A549 (cell line): ENCODE data around the gene MIPOL1. TPM values are rescaled to one million over a fixed set of nuclear protein-coding genes. Genes with fewer than 3 reads are reported as not detected.

ENCODE experiments used
- ATAC-seq, 2 experiments: fragments of 200-7000 bp in 1 of 2; fragments of >200 bp in 1 of 2; cut with Nextera tagmentation in 1 of 2; cut with Tn5 transposase in 1 of 2; 3 replicates each; pipeline versions ENCODE4 v1.8.0 to v1.9.1; 2018 to 2020; ENCODE audit warnings: mild to moderate bottlenecking in 1 of 2, moderate library complexity in 1 of 2
- CTCF ChIA-PET: fragments of 300-600 bp; sonication (Branson Sonifier 250); formaldehyde crosslinking; extraction: SDS; loops from one replicate; lab custom pipeline; 2021; ENCODE audit warnings: antibody characterized with exemption, inconsistent platforms; lab: Yijun Ruan, JAX
- POLR2A ChIA-PET: fragments of 350-600 bp; formaldehyde crosslinking; extraction: SDS; loops from one replicate; lab custom pipeline; 2021; ENCODE audit warnings: antibody characterized with exemption, inconsistent platforms; lab: Yijun Ruan, JAX
- DNase-seq, 2 experiments: peaks; one replicate each; pipeline versions ENCODE4 v3.0.0 to v3.0.0-alpha.2; 2011 to 2016; ENCODE audit warnings: low read depth in 1 of 2, low spot score in 1 of 2
- FAIRE-seq: peaks from 2 replicates; lab custom pipeline; 2011; peaks lifted over from hg19 to GRCh38; lab: Jason Lieb, UNC
- H3K27ac ChIP-seq, 2 experiments: fragments of >200 bp; sonication (Bioruptor Twin); formaldehyde crosslinking; 3 replicates each; pipeline ENCODE4 v1.5.1; 2016 to 2017
- H3K4me1 ChIP-seq: fragments of >200 bp; sonication (Bioruptor Twin); formaldehyde crosslinking; 3 replicates; pipeline ENCODE4 v1.6.1; 2016
- H3K4me2 ChIP-seq: fragments of >200 bp; sonication (Bioruptor Twin); formaldehyde crosslinking; 3 replicates; pipeline ENCODE4 v1.6.1; 2016
- H3K4me3 ChIP-seq: fragments of >200 bp; sonication (Bioruptor Twin); formaldehyde crosslinking; 3 replicates; pipeline ENCODE4 v1.5.1; 2016
- H3K9me3 ChIP-seq: fragments of >200 bp; sonication (Bioruptor Twin); formaldehyde crosslinking; 3 replicates; pipeline ENCODE4 v1.6.1; 2016
- BHLHE40 ChIP-seq: IDR thresholded peaks from 2 replicates; pipeline ENCODE4 v1.6.1; 2012; ENCODE audit warnings: low read depth, low read length, inconsistent platforms
- CBX8 ChIP-seq: fragments of 200-600 bp; sonication (generic); IDR thresholded peaks from 2 replicates; pipeline ENCODE4 v1.6.1; 2016
- CEBPB ChIP-seq, 2 experiments: fragments of >200 bp in 1 of 2; sonication (Bioruptor Twin) in 1 of 2; formaldehyde crosslinking in 1 of 2; IDR thresholded peaks; 2 replicates each; pipeline ENCODE4 v1.6.1; 2012 to 2016
- CHD4 ChIP-seq: fragments of 200-600 bp; sonication (generic); IDR thresholded peaks from 2 replicates; pipeline ENCODE4 v1.6.1; 2016; ENCODE audit warnings: antibody characterized with exemption, mild to moderate bottlenecking, borderline replicate concordance
- E2F6 ChIP-seq: IDR thresholded peaks from 2 replicates; pipeline ENCODE4 v1.6.1; 2012; ENCODE audit warnings: low read depth, borderline replicate concordance
- EHMT2 ChIP-seq: fragments of 200-600 bp; sonication (generic); IDR thresholded peaks from 2 replicates; pipeline ENCODE4 v1.6.1; 2016; ENCODE audit warnings: antibody characterized with exemption, low read depth, mild to moderate bottlenecking, moderate library complexity
- ELK1 ChIP-seq: fragments of 150-350 bp; IDR thresholded peaks from 2 replicates; pipeline ENCODE4 v1.6.1; 2014; ENCODE audit warnings: low read depth, mild to moderate bottlenecking, low read length
- ESRRA ChIP-seq: fragments of 150-350 bp; IDR thresholded peaks from 2 replicates; pipeline ENCODE4 v1.6.1; 2014; ENCODE audit warnings: mild to moderate bottlenecking, low read length, borderline replicate concordance
- FOSB ChIP-seq: fragments of 250-450 bp; sonication (Bioruptor Pico); IDR thresholded peaks from 2 replicates; pipeline ENCODE4 v1.5.0; 2020; ENCODE audit warnings: mild to moderate bottlenecking, moderate library complexity
- FOSL2 ChIP-seq, 2 experiments: fragments of 450-650 bp in 1 of 2; fragments of >200 bp in 1 of 2; sonication (Bioruptor Twin) in 1 of 2; formaldehyde crosslinking; IDR thresholded peaks; 2 replicates each; pipeline versions ENCODE4 v1.5.0 to v1.6.1; 2016 to 2020; ENCODE audit warnings: mild to moderate bottlenecking in 1 of 2, moderate library complexity in 1 of 2
- HDAC2 ChIP-seq: fragments of 200-600 bp; sonication (generic); IDR thresholded peaks from 2 replicates; pipeline ENCODE4 v1.6.1; 2016
- HES2 ChIP-seq: fragments of >200 bp; sonication (Bioruptor Twin); formaldehyde crosslinking; IDR thresholded peaks from 2 replicates; pipeline ENCODE4 v1.6.1; 2016
- HOXB13 ChIP-seq: fragments of 250-450 bp; sonication (Bioruptor Pico); IDR thresholded peaks from 2 replicates; pipeline ENCODE4 v1.5.0; 2020; ENCODE audit warnings: low read depth, mild to moderate bottlenecking, moderate library complexity
- JUNB ChIP-seq: fragments of >200 bp; sonication (Bioruptor Twin); formaldehyde crosslinking; IDR thresholded peaks from 2 replicates; pipeline ENCODE4 v1.6.1; 2016
- MAFK ChIP-seq: fragments of 450-650 bp; IDR thresholded peaks from 2 replicates; pipeline ENCODE4 v1.6.1; 2014; ENCODE audit not compliant: partially characterized antibody
- NR3C1 ChIP-seq: fragments of >200 bp; sonication (Bioruptor Twin); formaldehyde crosslinking; IDR thresholded peaks from 3 replicates; pipeline ENCODE4 v1.6.1; 2017
- PBX3 ChIP-seq: IDR thresholded peaks from 2 replicates; pipeline ENCODE4 v1.6.1; 2012
- POLR2AphosphoS2 ChIP-seq: conservative IDR thresholded peaks from 2 replicates; pipeline ENCODE4 v1.6.1; 2012; ENCODE audit warnings: low read length, improper control_type of control experiment, inconsistent platforms
- RAD21 ChIP-seq, 2 experiments: fragments of >200 bp in 1 of 2; sonication (Bioruptor Twin) in 1 of 2; formaldehyde crosslinking in 1 of 2; IDR thresholded peaks in 1 of 2; conservative IDR thresholded peaks in 1 of 2; 2 replicates in 1 of 2; 3 replicates in 1 of 2; pipeline ENCODE4 v1.6.1; 2012 to 2018; ENCODE audit warnings: inconsistent platforms in 1 of 2
- RARB ChIP-seq: fragments of 250-450 bp; sonication (Bioruptor Pico); IDR thresholded peaks from 2 replicates; pipeline ENCODE4 v1.8.0; 2021; ENCODE audit warnings: mild to moderate bottlenecking, moderate library complexity
- RCOR1 ChIP-seq: fragments of 150-350 bp; IDR thresholded peaks from 2 replicates; pipeline ENCODE4 v1.6.1; 2014; ENCODE audit warnings: antibody characterized with exemption, low read length, low read depth
- RFX5 ChIP-seq: fragments of 450-650 bp; IDR thresholded peaks from 2 replicates; pipeline ENCODE4 v1.7.1; 2014; ENCODE audit warnings: antibody characterized with exemption, mild to moderate bottlenecking, moderate library complexity
- RNF2 ChIP-seq: fragments of 200-600 bp; sonication (generic); IDR thresholded peaks from 2 replicates; pipeline ENCODE4 v1.6.1; 2016; ENCODE audit warnings: low read depth, mild to moderate bottlenecking, antibody characterized with exemption, moderate library complexity, borderline replicate concordance
- SREBF2 ChIP-seq: fragments of 450-650 bp; IDR thresholded peaks from 2 replicates; pipeline ENCODE4 v1.6.1; 2014; ENCODE audit warnings: mild to moderate bottlenecking, moderate library complexity
- TFCP2L1 ChIP-seq: fragments of 250-450 bp; sonication (Bioruptor Pico); IDR thresholded peaks from 2 replicates; pipeline ENCODE4 v1.5.0; 2021; ENCODE audit warnings: mild to moderate bottlenecking
- TP53 ChIP-seq: fragments of 250-450 bp; sonication (Bioruptor Pico); IDR thresholded peaks from 2 replicates; pipeline ENCODE4 v1.5.0; 2021; ENCODE audit warnings: mild to moderate bottlenecking, moderate library complexity
- USF2 ChIP-seq: fragments of 450-650 bp; IDR thresholded peaks from 2 replicates; pipeline ENCODE4 v1.6.1; 2014; ENCODE audit warnings: antibody characterized with exemption
- ZC3H11A ChIP-seq: fragments of 450-650 bp; IDR thresholded peaks from 2 replicates; pipeline ENCODE4 v1.6.1; 2014; ENCODE audit warnings: antibody characterized with exemption, mild to moderate bottlenecking
- ZNF302 ChIP-seq: fragments of 250-450 bp; sonication (Bioruptor Pico); IDR thresholded peaks from 2 replicates; pipeline ENCODE4 v1.9.0; 2021; ENCODE audit warnings: inconsistent platforms, mild to moderate bottlenecking, moderate library complexity
- ZSCAN20 ChIP-seq: fragments of 250-450 bp; sonication (Bioruptor Pico); IDR thresholded peaks from 2 replicates; pipeline ENCODE4 v1.8.0; 2022; ENCODE audit warnings: mild to moderate bottlenecking, moderate library complexity
- WGBS: methylation state at CpG from one replicate; pipeline ENCODE4 v1.1.6; 2017; ENCODE audit errors: missing lambda C conversion rate; 5-methylcytosine and 5-hydroxymethylcytosine counted together
- polyA plus RNA-seq, 4 experiments: library from polyadenylated mRNA; depleted of rRNA in 3 of 4; stranded (reverse); fragments of >200 nt; fragmentation: RNase III in 1 of 4; extraction: RNeasy Plus Mini Kit Qiagen cat#74134 plus additional on column Dnase treatment in 1 of 4; gene quantifications; 2 replicates in 3 of 4; 3 replicates in 1 of 4; pipeline ENCODE4 v1.2.3, GENCODE V29; 2011 to 2017

The MIPOL1 gene
- polyA plus RNA-seq, 2 of the 4 experiments (the other 2 are of a cell fraction): 5.2 to 13.4 TPM

GRCh38 chr14:37515771-37516170 is 318.0 kb downstream of the MIPOL1 start:
- TF ChIP-seq ESRRA (no peak), ZC3H11A (no peak), NR3C1 (no peak), RARB (CRISPR knock-in tag) (no peak), TFCP2L1 (no peak), ZSCAN20 (CRISPR knock-in tag) (no peak), TP53 (no peak), USF2 (no peak), HDAC2 (no peak), RCOR1 (no peak)
- no peak overlapping the region for H3K4me2 ChIP-seq
- FAIRE-seq (no peak), ATAC-seq (no peak), DNase-seq (no peak)
- no peak overlapping the region for H3K27ac ChIP-seq
- WGBS: 94% methylated on average over 3 of the region's 3 CpGs
- H3K4me3 ChIP-seq: no peak overlapping the region
- H3K9me3 ChIP-seq: no peaks in the 10 kb centered on the region
- ChIA-PET POLR2A (no interaction called here), CTCF (no interaction called here)
- no peaks in the 10 kb centered on the region for H3K4me1 ChIP-seq

GRCh38 chr14:37526994-37527393 is 329.3 kb downstream of the MIPOL1 start:
- 62% methylated on average over 2 of the region's 2 CpGs for WGBS
- FAIRE-seq: peak; percentile 46
- Histone ChIP-seq H3K9me3 (no peaks in the 10 kb centered on the region), H3K4me2 (no peak overlapping the region), H3K4me1 (no peaks in the 10 kb centered on the region), H3K27ac (no peak overlapping the region), H3K4me3 (no peak overlapping the region)
- TF ChIP-seq RNF2 (no peak), MAFK (peak; percentile 81)
- no peak for DNase-seq
- CTCF ChIA-PET: no interaction called here
- POLR2A ChIA-PET: no interaction called here
- ATAC-seq: no peak

GRCh38 chr14:37539992-37540391 is 342.3 kb downstream of the MIPOL1 start:
- CTCF ChIA-PET: interaction anchor here (0.6 kb wide), 1 partner anchor 534 kb away, joined by 3 read pairs; no protein-coding TSS in a partner anchor
- WGBS: 84% methylated on average over 1 of the region's 1 CpG
- ATAC-seq (no peak), DNase-seq (no peak), FAIRE-seq (no peak)
- Histone ChIP-seq H3K4me3 (no peak overlapping the region), H3K4me2 (no peak overlapping the region), H3K27ac (no peak overlapping the region), H3K9me3 (no peaks in the 10 kb centered on the region), H3K4me1 (peaks cover 3% of the 10 kb centered on the region; the same call in 1 of the 3 replicates)
- POLR2A ChIA-PET: no interaction called here
- TF ChIP-seq RAD21 (conservative IDR thresholded peaks at IDR 0.05 in 1 of 2, IDR thresholded peaks at IDR 0.05 in 1 of 2): no peak
- TF ChIP-seq RFX5: no peak
- TF ChIP-seq FOSL2 (IDR thresholded peaks at IDR 0.05): no peak
- no peak for TF ChIP-seq FOSL2 (CRISPR knock-in tag; IDR thresholded peaks at IDR 0.05)

- no peak for ATAC-seq
- no peak overlapping the region for H3K27ac ChIP-seq
- H3K4me2 ChIP-seq: no peak overlapping the region
- no peak for FAIRE-seq
- H3K4me1 ChIP-seq: peaks cover 33% of the 10 kb centered on the region
- no peak for DNase-seq
- ChIA-PET POLR2A (no interaction called here), CTCF (no interaction called here)
- 60% methylated on average over 2 of the region's 2 CpGs for WGBS
- no peak overlapping the region for H3K4me3 ChIP-seq
- H3K9me3 ChIP-seq: no peaks in the 10 kb centered on the region
- TF ChIP-seq RAD21 (conservative IDR thresholded peaks at IDR 0.05 in 1 of 2, IDR thresholded peaks at IDR 0.05 in 1 of 2) (no peak), EHMT2 (no peak), ELK1 (no peak), NR3C1 (no peak), E2F6 (no peak), FOSB (no peak), BHLHE40 (no peak), TP53 (no peak), ZNF302 (CRISPR knock-in tag) (no peak), CHD4 (no peak), PBX3 (no peak), SREBF2 (no peak), CBX8 (no peak), HES2 (no peak), CEBPB (IDR thresholded peaks at IDR 0.05) (no peak), HOXB13 (no peak), ESRRA (no peak), JUNB (no peak), POLR2AphosphoS2 (no peak), FOSL2 (IDR thresholded peaks at IDR 0.05) (no peak), FOSL2 (CRISPR knock-in tag; IDR thresholded peaks at IDR 0.05) (no peak)
These were observed 346.7 kb downstream of the MIPOL1 start for GRCh38 chr14:37544407-37544806.
